ENCODE measurements around the gene TTBK2. TPM values are rescaled to one million over a fixed set of nuclear protein-coding genes. Genes with fewer than 3 reads are reported as not detected.

The TTBK2 gene
- total RNA-seq, 1 experiment from 2014 or later = 10.6 TPM

DNA sequence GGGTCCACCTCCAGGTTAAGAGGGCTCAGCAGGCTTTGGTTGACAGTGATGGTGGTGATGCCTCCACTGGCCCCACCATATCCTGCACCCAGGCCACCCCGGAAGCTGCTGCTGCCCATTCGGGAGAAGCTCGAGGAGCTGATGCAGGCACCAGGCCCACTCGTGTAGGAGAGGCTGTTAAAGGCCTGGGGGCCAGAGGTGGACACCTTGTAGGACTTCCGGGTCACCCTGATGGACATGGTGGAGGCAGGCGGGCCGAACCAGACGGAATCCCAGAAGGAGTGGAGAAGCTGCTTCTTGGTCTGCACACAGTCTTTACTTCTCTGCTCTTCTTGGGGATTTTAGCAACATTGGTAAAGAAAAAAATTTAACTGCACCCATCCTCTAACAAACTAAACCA is 118.4 kb downstream of the TTBK2 start:
- Mint-ChIP-seq H3K27me3 (ENCODE audit: low read depth) (no peaks in the 10 kb centered on the region), H3K9me3 (no peaks in the 10 kb centered on the region), H3K4me1 (peaks cover 2 to 3% of the 10 kb centered on the region in 2 experiments; a peak in 1 of 4 replicates), H3K4me3 (no peak overlapping the region), H3K36me3 (ENCODE audit: insufficient read depth in 1 of 3, low read depth in 3 of 3) (peaks cover 4 to 6% (median 4%) of the 10 kb centered on the region in 3 experiments), H3K27ac (no peak overlapping the region)
- H2BK20ac ChIP-seq (ENCODE audit: low read depth, low read length, poor library complexity, severe bottlenecking) = no peak overlapping the region
- TF ChIP-seq, protein P1, sequence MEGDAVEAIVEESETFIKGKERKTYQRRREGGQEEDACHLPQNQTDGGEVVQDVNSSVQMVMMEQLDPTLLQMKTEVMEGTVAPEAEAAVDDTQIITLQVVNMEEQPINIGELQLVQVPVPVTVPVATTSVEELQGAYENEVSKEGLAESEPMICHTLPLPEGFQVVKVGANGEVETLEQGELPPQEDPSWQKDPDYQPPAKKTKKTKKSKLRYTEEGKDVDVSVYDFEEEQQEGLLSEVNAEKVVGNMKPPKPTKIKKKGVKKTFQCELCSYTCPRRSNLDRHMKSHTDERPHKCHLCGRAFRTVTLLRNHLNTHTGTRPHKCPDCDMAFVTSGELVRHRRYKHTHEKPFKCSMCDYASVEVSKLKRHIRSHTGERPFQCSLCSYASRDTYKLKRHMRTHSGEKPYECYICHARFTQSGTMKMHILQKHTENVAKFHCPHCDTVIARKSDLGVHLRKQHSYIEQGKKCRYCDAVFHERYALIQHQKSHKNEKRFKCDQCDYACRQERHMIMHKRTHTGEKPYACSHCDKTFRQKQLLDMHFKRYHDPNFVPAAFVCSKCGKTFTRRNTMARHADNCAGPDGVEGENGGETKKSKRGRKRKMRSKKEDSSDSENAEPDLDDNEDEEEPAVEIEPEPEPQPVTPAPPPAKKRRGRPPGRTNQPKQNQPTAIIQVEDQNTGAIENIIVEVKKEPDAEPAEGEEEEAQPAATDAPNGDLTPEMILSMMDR (conservative IDR thresholded peaks at IDR 0.05) = no peak
- no peak overlapping the region for H3K18ac ChIP-seq (ENCODE audit: insufficient read length, low read depth, low read length)
- no peak overlapping the region for H3T11ph ChIP-seq (ENCODE audit: low read length)
- H2BK5ac ChIP-seq (ENCODE audit: insufficient read length, low read length) = no peak overlapping the region
- no peaks in the 10 kb centered on the region for H3K9me3 ChIP-seq (ENCODE audit: control insufficient read depth, low read depth, low read length)
- no peaks in the 10 kb centered on the region for H3K79me2 ChIP-seq (ENCODE audit: insufficient read depth, low read length)
- H2BK12ac ChIP-seq (ENCODE audit: insufficient read length, low read depth, low read length) = no peak overlapping the region
- H3K4me1 ChIP-seq (ENCODE audit: insufficient read depth, low read length) = no peaks in the 10 kb centered on the region
- no peak overlapping the region for H2BK120ac ChIP-seq (ENCODE audit: low read depth, low read length, poor library complexity, severe bottlenecking)
- no peak overlapping the region for H2BK15ac ChIP-seq (ENCODE audit: low read depth, low read length)
- no peak overlapping the region for H3K27ac ChIP-seq (ENCODE audit: insufficient read length, low read depth, low read length)
- H3K14ac ChIP-seq (ENCODE audit: insufficient read depth, low read length) = no peak overlapping the region
- no peak overlapping the region for H2AK5ac ChIP-seq (ENCODE audit: insufficient read length, low read length)
- WGBS (ENCODE audit: extremely low coverage, insufficient read length, low lambda C conversion rate) = no CpG with 5 or more reads among the region's 8 CpGs
- no peak overlapping the region for H3K56ac ChIP-seq (ENCODE audit: insufficient read length, low read depth, low read length)
- H4K5ac ChIP-seq (ENCODE audit: insufficient read length, low read depth, low read length) = no peak overlapping the region
- H4K91ac ChIP-seq (ENCODE audit: insufficient read length, low read depth, low read length) = no peak overlapping the region
- no peak overlapping the region for H3K9ac ChIP-seq (ENCODE audit: extremely low read depth, insufficient read length, low read length)
- no peak overlapping the region for H3K23ac ChIP-seq (ENCODE audit: insufficient read length, low read depth, low read length)
- H4K8ac ChIP-seq (replicated peaks; ENCODE audit: insufficient read length, low read depth, low read length) = no peak overlapping the region
- H2AFZ ChIP-seq (ENCODE audit: low read length) = no peak overlapping the region
- H3K4me2 ChIP-seq (ENCODE audit: insufficient read depth, insufficient read length, low read length) = no peak overlapping the region
- H3K4ac ChIP-seq (ENCODE audit: low read depth, low read length) = no peak overlapping the region
- no peaks in the 10 kb centered on the region for H3K79me1 ChIP-seq (ENCODE audit: insufficient read depth, low read depth, low read length, poor library complexity, severe bottlenecking)
- H4K20me1 ChIP-seq (ENCODE audit: control insufficient read depth, insufficient read depth, insufficient read length) = no peaks in the 10 kb centered on the region
- no peaks in the 10 kb centered on the region for H3K23me2 ChIP-seq (ENCODE audit: insufficient read length, low read depth, low read length, poor library complexity, severe bottlenecking)
- H3K27me3 ChIP-seq (ENCODE audit: insufficient read depth, low read length) = no peaks in the 10 kb centered on the region
- no peak for DNase-seq

Measured in H9 (cell line).